HCT116 (cell line): ENCODE data around the gene MZB1.

Experiments
- EGR1 ChIP-seq: IDR thresholded peaks from 2 replicates; pipeline ENCODE4 v1.6.1; 2012; ENCODE audit warnings: low read depth
- ELF1 ChIP-seq: IDR thresholded peaks from 2 replicates; pipeline ENCODE4 v1.6.1; 2012; ENCODE audit warnings: low read depth, borderline replicate concordance
- EZH2 ChIP-seq: fragments of 200-600 bp; sonication (generic); IDR thresholded peaks from 2 replicates; pipeline ENCODE4 v1.6.1; 2017; ENCODE audit warnings: antibody characterized with exemption, mixed run types
- EZH2phosphoT487 ChIP-seq: fragments of 200-600 bp; IDR thresholded peaks from 2 replicates; pipeline ENCODE4 v1.6.1; 2018; ENCODE audit warnings: antibody characterized with exemption, borderline replicate concordance
- POLR2AphosphoS5 ChIP-seq: IDR thresholded peaks from 2 replicates; pipeline ENCODE4 v1.6.1; 2011; ENCODE audit warnings: mild to moderate bottlenecking, low read depth, low read length, moderate library complexity
- RAD21 ChIP-seq: IDR thresholded peaks from 2 replicates; pipeline ENCODE4 v1.6.1; 2012; ENCODE audit warnings: low read depth, mild to moderate bottlenecking
- SRF ChIP-seq: IDR thresholded peaks from 2 replicates; pipeline ENCODE4 v1.6.1; 2012; ENCODE audit warnings: low read depth
- ZFX ChIP-seq: fragments of 450-650 bp; IDR thresholded peaks from 2 replicates; pipeline ENCODE4 v1.6.1; 2017
- ZNF274 ChIP-seq: fragments of 200-500 bp; sonication (Bioruptor generic); IDR thresholded peaks from 2 replicates; pipeline ENCODE4 v1.6.1; 2014; ENCODE audit warnings: mild to moderate bottlenecking, low read depth, low read length, inconsistent platforms
- TF ChIP-seq, protein P1 (sequence below), 3 experiments: fragments of 200-600 bp in 1 of 3; sonication (generic) in 1 of 3; IDR thresholded peaks in 2 of 3; conservative IDR thresholded peaks in 1 of 3; 2 replicates each; pipeline ENCODE4 v1.5.1; 2012 to 2017; ENCODE audit warnings: low read depth in 2 of 3, low read length in 2 of 3, antibody characterized with exemption in 1 of 3, borderline replicate concordance in 1 of 3, control low read depth in 1 of 3, mild to moderate bottlenecking in 1 of 3, mixed read lengths in 1 of 3, mixed run types in 1 of 3, moderate library complexity in 1 of 3; ENCODE audit not compliant: insufficient read depth in 1 of 3
- TF ChIP-seq, protein P2 (sequence below): IDR thresholded peaks from 2 replicates; pipeline ENCODE4 v1.6.1; 2012

DNA sequence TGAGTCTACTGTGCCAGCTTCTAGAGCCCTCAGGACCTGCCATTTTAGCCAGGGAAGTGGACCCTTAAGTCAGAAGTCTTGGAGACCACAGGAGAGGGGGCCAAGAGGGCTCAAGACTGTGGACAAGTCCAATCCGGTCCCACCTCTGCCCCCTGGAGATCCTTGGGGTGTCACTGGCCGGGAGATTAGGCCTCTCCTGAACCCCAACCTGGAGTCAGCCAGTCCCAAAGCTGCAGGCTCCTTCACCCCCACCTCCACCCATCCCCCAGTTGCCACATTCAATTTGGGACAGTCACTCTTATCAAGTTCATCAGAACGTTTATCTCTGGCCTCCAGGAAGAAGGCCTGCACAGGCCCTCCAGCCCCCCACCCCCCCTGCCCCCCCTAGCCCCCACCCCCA is 6.9 kb downstream of the MZB1 start:
- TF ChIP-seq, protein P1, sequence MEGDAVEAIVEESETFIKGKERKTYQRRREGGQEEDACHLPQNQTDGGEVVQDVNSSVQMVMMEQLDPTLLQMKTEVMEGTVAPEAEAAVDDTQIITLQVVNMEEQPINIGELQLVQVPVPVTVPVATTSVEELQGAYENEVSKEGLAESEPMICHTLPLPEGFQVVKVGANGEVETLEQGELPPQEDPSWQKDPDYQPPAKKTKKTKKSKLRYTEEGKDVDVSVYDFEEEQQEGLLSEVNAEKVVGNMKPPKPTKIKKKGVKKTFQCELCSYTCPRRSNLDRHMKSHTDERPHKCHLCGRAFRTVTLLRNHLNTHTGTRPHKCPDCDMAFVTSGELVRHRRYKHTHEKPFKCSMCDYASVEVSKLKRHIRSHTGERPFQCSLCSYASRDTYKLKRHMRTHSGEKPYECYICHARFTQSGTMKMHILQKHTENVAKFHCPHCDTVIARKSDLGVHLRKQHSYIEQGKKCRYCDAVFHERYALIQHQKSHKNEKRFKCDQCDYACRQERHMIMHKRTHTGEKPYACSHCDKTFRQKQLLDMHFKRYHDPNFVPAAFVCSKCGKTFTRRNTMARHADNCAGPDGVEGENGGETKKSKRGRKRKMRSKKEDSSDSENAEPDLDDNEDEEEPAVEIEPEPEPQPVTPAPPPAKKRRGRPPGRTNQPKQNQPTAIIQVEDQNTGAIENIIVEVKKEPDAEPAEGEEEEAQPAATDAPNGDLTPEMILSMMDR (IDR thresholded peaks at IDR 0.05 in 2 of 3, conservative IDR thresholded peaks at IDR 0.05 in 1 of 3; ENCODE audit: borderline replicate concordance in 1 of 3, insufficient read depth in 1 of 3, low read depth in 2 of 3, low read length in 2 of 3), result no peak
- no peak for TF ChIP-seq ZNF274
- TF ChIP-seq EZH2phosphoT487, result no peak
- TF ChIP-seq, protein P2, sequence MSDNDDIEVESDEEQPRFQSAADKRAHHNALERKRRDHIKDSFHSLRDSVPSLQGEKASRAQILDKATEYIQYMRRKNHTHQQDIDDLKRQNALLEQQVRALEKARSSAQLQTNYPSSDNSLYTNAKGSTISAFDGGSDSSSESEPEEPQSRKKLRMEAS, result no peak
- TF ChIP-seq EZH2, result no peak
- no peak for TF ChIP-seq RAD21
- no peak for TF ChIP-seq SRF
- no peak for TF ChIP-seq ELF1
- TF ChIP-seq ZFX, result no peak
- TF ChIP-seq EGR1, result no peak
- no peak for TF ChIP-seq POLR2AphosphoS5
